Activated CD4-positive, alpha-beta T cell treated with anti-CD3 and anti-CD28 coated beads for 24 hours (primary cell): ENCODE measurements around the gene SLC45A2.
"Not testable (repeated sequence)": the region's sequence is repeated elsewhere in the genome, so short reads cannot be mapped to it uniquely, and the experiment has no call there.

Experiments used
- DNase-seq, 2 donors: peaks; one replicate each; pipeline ENCODE4 v3.0.0-alpha.2; 2020; ENCODE audit warnings: low read depth in 2 of 2

SLC45A2 gene

DNA sequence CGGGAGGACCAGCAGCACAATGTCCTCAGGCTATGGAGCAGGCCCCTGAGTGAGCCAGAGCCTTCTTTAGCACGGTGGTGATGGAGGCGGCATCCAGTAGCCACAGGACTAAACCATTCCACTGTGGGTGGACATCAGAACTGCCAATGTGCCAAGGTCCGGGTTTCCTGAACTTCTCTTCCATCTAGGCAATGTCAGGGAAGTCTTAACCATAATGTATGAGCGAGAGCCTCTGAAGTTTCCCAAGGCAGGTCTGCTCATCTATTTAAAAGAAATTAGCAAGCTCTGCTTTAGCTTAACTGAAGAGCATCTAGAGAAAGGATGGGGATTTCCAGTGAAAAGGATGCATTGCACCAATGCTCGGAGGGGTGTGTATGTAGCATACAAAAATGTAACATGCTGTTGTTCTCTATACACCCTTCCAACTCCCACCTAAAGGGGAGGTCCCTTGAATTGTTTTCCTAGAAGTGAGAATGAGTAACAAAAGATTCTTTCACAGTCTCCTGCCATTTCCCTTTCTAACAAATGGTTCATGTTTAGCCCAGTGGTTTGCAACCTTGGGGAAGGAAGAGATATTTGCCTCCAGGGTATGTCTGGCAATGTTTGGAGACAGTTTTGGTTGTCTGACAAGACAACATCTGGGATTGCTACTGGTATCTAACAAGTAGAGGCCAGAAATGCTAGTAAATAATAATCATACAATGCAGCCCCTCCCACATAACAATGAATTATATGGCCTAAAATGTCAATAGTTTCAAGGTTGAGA, 54.4 kb downstream of the SLC45A2 start:
- DNase-seq: no peak

DNA sequence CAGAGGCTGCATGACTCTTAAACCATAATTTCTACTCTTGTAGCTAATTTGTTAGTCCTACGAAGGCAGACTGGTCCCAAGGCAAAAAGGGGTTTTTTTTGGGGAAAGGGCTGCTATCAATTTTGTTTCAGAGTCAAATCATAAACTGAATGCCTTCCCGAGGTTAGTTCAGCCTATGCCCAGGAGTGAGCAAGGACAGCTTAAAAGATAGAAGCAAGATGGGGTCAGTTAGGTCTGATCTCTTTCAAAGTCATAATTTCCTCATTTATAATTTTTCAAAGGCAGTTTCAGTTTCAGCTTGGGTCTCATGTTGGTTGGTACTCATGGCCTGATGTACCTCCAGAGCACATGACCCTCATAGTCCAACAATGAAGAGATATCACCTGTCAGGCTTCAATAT, 56.2 kb downstream of the SLC45A2 start:
- no peak for DNase-seq

DNA sequence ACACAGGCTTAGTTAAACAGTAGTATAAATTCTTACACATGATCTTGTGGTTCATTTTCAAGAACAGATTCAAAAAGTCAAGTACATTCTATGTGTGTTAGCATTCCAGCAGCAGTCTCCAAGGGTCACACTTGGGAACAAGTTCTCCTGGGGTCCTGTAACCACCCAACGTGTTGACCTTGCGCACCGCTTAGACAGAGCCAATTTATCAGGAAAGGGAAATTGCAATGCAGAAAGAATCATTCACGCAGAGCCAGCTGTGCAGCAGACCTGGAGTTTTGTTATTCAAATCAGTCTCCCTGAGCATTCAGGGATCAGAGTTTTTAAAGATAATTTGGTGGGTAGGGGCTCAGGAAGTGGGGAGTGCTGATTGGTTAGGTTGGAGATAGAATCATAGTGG, 56.8 kb downstream of the SLC45A2 start:
- DNase-seq: no peak

DNA sequence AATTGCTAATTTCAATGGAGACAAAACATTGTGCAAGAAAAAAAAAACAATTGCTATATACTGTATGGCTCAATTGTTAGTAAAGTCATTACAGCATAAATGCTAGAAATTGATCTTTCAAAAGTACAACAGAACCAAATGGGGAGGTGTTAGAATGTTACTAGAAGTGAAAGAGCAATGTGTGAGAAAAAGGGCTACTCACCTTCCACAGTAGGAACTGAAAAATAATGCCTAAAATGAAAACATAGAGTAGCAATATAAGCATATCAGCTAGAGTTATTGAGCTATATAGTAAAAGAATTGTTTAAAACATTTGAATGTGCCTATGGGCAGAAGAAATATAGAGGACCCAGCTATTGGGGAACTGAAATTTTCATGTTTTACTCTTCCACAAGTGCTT, 59.2 kb downstream of the SLC45A2 start:
- no peak for DNase-seq

GRCh38 chr5:33921002-33921401, 63.5 kb downstream of the SLC45A2 start:
- DNase-seq: no peak

GRCh38 chr5:33914844-33915243, 69.6 kb downstream of the SLC45A2 start:
- not testable (repeated sequence) for DNase-seq

DNA sequence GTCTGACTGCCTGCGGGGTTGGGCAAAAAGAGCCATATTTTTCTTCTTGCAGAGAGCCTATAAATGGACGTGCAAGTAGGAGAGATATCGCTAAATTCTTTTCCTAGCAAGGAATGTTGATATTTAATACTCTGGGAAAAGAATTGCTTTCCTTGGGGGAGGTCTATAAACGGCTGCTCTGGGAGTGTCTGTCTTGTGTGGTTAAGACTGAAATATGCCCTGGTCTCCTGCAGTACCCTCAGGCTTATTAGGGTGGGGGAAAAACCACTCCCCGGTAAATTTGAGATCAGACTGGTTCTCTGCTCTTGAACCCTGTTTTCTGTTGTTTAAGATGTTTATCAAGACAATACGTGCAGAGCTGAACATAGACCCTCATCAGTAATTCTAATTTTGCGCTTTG, 78.2 kb downstream of the SLC45A2 start:
- DNase-seq: not testable (repeated sequence)

DNA sequence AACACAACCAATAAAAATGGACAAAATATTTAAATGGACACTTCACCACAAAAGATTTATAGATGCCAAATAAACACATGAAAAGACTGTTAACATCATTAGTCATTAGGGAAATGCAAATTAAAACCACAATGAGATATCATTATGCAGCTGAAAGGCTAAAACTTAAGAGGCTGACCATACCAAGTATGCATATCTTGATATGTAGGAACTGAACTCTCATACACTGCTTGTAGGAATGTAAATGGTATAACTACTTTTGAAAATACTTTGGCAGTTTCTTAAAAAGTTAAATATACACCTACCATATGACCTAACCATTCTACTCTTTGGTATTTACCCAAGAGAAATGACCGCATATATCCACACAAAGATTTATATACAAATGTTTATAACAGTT, 79.1 kb downstream of the SLC45A2 start:
- no peak for DNase-seq

GRCh38 chr5:33903118-33903517, 81.4 kb downstream of the SLC45A2 start:
- no peak for DNase-seq

DNA sequence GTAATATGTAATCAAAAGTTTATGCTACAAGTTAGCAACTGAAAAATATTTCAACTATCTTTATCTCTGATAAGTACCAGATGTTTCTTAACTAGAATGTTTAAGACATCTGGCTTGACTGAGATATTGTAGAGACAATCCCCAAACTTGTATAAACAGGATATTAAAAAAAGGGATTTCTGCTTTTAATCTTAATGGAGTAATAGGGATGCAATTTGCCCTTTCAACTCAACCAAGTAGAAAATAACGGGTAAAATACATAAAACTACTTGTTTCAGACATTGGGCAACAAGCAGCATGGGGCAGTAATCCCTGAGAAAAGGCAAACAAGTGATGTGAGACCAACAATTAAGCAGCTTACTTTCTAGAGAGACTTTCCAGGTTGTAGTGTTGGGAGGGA, 83.3 kb downstream of the SLC45A2 start:
- no peak for DNase-seq
